Frontal cortex (tissue), 4 donors: ENCODE data around the gene INPP5A. TPM values are rescaled to one million over a fixed set of nuclear protein-coding genes. Genes with fewer than 3 reads are reported as not detected.

Experiments used
- DNase-seq, 2 donors: peaks; one replicate each; pipeline ENCODE4 v3.0.0; 2012; ENCODE audit warnings: low spot score in 2 of 2
- FAIRE-seq: peaks from 2 replicates; lab custom pipeline; 2012; peaks lifted over from hg19 to GRCh38; lab: Jason Lieb, UNC
- total RNA-seq: library from RNA; depleted of rRNA; stranded (reverse); fragments of >200 nt; gene quantifications from one replicate; pipeline ENCODE4 v1.2.3, GENCODE V29; 2014
- donor health status: control.
- donor health status: control.
- donor health status: control.

INPP5A gene
- total RNA-seq, 1 donor from 2014 or later = 38.7 TPM

DNA sequence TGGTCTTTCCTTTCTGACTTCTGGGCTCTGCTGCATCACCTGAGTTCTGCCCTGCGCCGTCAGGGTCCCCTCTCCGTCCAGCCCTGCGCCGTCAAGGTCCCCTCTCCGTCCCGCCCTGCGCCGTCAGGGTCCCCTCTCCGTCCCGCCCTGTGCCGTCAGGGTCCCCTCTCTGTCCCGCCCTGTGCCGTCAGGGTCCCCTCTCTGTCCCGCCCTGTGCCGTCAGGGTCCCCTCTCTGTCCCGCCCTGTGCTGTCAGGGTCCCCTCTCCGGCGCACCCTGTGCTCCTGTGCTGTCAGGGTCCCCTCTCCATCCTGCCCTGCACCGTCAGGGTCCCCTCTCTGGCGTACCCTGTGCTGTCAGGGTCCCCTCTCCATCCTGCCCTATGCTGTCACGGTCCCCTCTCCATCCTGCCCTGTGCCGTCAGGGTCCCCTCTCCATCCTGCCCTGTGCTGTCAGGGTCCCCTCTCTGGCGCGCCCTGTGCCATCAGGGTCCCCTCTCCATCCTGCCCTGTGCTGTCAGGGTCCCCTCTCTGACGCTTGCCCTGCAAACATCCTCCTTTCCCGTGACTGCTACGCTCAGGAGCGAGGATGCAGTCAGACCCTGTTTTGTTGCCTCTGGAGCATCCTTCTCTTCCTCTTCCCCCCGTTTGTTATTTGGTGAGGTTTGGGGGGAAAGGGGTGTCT, 66.4 kb downstream of the INPP5A start:
- no peak for FAIRE-seq
- DNase-seq = no peak

- DNase-seq (no peak), FAIRE-seq (no peak)
Observed at GRCh38 chr10:132604686-132605085, 67.1 kb downstream of the INPP5A start.

- FAIRE-seq (no peak), DNase-seq (no peak)
Observed at GRCh38 chr10:132605390-132605789, 67.8 kb downstream of the INPP5A start.

DNA sequence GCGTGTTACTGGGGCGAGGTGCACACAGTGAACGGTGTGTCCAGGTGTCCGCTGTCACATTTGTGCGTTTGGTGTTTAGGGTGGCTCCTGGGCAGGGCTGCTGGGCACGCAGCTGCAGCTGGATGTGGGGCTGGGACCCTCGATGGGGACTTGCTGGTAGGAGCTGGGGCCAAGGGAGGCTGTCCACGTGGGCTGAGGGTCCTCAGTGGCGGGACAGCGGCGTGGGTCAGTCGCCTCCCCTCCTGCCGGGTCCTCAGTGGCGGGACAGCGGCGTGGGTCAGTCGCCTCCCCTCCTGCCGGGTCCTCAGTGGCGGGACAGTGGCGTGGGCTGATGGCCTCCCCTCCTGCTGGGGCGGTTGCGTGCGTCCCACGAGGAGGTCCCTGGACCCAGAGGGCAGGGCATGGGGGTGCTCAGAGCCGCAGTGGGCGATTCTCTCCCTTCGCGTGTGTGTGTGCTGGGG, 68.5 kb downstream of the INPP5A start:
- no peak for DNase-seq
- FAIRE-seq = no peak

DNA sequence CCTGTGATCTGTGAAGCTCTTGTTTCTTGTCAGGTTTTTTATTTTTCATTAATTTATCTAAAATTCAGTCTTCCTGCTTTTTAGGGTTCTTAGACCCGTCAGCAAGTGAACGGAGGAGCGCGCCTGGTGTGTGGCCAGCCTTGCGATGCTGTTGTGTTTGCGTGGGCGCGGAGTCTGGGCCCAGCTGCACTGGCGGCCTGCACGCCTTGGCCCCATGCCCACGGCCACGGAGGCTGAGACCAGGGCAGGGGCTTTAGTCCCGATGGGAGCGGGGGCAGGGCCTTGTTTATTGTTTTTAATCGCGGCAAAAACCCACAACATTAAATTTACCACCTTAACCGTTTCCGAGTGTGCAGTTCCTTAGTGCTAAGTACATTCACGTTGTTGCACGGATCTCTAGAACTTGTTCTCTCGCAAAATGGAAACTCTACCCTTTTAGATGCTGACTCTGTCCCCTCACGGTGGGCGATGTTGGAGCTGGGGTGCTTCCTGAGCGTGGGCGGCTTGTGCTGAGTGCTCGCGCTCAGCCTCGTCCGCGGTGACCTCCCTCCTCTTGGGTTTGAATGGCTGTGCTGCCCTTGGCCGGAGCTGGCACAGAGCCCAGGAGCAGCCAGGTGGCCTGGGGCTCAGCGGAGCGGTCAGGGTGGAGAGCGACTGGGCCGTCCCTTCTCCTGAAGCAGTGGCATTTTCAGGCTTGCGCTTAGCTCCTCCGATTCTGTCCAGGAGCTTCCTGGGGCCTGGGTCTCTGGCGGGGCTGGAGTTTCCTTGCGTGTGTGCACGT, 69.1 kb downstream of the INPP5A start:
- FAIRE-seq (no peak), DNase-seq (peak; percentile 75 to 77)

- DNase-seq (no peak), FAIRE-seq (no peak)
Observed at GRCh38 chr10:132607491-132607890, 69.9 kb downstream of the INPP5A start.

- no peak for FAIRE-seq
- DNase-seq = no peak
Observed at GRCh38 chr10:132607961-132608495, 70.4 kb downstream of the INPP5A start.

GRCh38 chr10:132608511-132609195, 71.1 kb downstream of the INPP5A start:
- no peak for DNase-seq
- FAIRE-seq = no peak

GRCh38 chr10:132609211-132609610, 71.6 kb downstream of the INPP5A start:
- no peak for DNase-seq
- FAIRE-seq = no peak

GRCh38 chr10:132610071-132610701, 72.6 kb downstream of the INPP5A start:
- FAIRE-seq (no peak), DNase-seq (no peak)

GRCh38 chr10:132611026-132611910, 73.7 kb downstream of the INPP5A start:
- FAIRE-seq (no peak), DNase-seq (no peak)

GRCh38 chr10:132611986-132612385, 74.4 kb downstream of the INPP5A start:
- DNase-seq = no peak
- FAIRE-seq = no peak

DNA sequence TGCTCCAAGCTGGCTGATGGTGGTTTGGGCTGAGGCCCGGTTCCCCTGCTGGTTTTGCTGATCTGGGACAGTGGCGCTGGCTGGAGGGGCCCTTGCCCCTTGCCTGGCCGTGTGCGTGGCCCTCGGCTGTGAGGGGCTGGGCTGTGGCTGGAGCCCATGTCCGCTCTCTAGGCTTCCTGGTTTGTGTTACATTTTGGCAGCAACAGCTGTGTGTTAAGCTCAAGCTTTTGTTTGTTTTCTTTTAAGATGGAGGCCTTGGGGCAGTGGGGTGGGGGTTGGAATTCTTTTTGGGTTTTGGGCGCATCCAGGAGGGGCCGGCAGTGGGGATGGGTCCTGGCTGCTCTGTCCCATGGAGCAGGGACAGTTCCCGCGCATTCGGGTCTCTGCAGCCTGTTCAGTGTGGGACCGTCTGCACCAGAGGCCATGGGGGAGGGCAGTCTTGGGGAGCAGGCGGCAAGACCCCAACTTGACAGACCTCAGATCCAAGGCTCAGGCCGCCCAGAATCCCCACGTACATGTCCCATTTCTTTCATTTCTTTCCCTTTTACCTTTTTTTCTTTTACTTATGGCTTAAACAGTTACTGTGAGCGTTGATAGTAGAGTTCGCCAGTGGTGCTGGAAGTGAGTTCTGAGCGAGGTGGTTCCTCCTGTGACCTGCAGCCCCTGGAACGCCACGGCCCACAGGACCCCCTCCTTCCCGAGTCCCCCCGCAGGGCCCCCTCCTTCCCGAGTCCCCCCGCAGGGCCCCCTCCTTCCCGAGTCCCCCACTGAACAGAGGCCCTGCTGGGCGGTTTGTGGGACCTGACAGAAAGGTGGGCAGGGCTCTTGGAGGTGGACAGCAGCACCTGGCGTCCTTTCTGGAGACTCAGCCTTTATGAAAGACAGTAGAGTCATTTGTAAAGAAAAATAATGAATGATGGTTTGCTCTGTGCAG, 75.3 kb downstream of the INPP5A start:
- no peak for DNase-seq
- no peak for FAIRE-seq

- DNase-seq (no peak), FAIRE-seq (no peak)
Observed at GRCh38 chr10:132613566-132614348, 76.2 kb downstream of the INPP5A start.

DNA sequence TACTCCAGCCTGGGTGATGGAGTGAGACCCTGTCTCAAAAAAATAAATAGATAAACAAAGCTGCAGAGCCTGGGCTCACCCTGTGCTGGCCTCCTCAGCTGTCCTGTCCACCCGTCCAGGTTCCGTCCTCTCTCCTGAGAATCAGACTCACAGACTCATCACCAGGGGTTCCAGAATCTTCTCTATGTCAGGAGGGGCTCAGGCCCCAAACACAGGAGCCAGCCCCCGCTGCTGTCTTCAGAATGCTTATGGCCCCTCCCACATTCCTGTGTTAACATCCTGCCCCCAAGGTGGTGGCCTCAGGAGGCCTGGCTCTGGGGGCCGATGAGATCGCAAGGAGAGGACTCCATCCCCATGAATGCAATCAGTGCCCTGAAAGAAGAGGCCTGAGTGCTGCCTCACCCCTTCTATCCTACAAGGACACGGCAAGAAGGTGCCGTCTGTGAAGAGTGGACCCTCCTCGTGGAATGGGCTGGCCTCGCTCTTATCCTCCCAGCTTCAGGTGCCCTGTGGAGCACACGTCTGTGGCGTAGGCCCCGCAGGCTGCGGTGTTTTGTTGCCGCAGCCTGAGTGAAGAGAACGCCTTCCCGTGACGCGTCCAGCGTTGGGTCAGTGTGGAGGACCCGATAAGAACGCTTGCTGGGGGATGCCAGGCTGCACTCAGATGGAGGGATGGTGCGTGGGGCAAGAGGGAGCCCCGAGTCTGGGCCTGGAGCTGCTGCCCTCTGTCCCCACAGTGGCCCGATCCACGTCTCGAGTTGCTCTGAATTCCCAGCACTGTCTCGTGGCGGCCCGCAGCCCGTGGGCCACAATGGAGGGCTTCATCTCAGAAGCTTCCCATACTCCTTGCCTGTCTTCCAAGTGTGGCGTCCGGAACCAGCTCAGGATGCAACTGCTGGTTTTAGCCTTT, 77.1 kb downstream of the INPP5A start:
- no peak for FAIRE-seq

More for the DNA sequence above, 77.1 kb downstream of the INPP5A start:
- DNase-seq = no peak
